WTC11 (cell line): ENCODE measurements around the gene S100A2. TPM values are rescaled to one million over a fixed set of nuclear protein-coding genes. Genes with fewer than 3 reads are reported as not detected.
"Not testable (repeated sequence)": the region's sequence is repeated elsewhere in the genome, so short reads cannot be mapped to it uniquely, and the experiment has no call there.

ENCODE experiments used
- ATAC-seq: fragments of 200-7000 bp; cut with Tn5 transposase; 2 replicates; pipeline ENCODE4 v1.10.0; 2021; ENCODE audit warnings: mild to moderate bottlenecking, moderate library complexity
- CTCF ChIA-PET: fragments of 300-600 bp; sonication (Branson Sonifier 250); formaldehyde crosslinking; loops from one replicate; lab custom pipeline; 2021; ENCODE audit warnings: antibody characterized with exemption; lab: Charles Lee
- POLR2A ChIA-PET: fragments of 350-600 bp; sonication (Branson Sonifier 250); formaldehyde crosslinking; loops from one replicate; lab custom pipeline; 2021; ENCODE audit warnings: antibody characterized with exemption; lab: Charles Lee
- DNase-seq: peaks from one replicate; pipeline ENCODE4 v3.0.0; 2021; ENCODE audit warnings: low spot score
- H3K27ac Mint-ChIP-seq: 2 replicates; pipeline ENCODE4 v1.8.0; 2021; ENCODE audit warnings: mixed read lengths
- H3K27me3 Mint-ChIP-seq: 2 replicates; pipeline ENCODE4 v1.8.0; 2021; ENCODE audit warnings: low read depth, mild to moderate bottlenecking, moderate library complexity, mixed read lengths
- H3K36me3 Mint-ChIP-seq: 2 replicates; pipeline ENCODE4 v1.8.0; 2021; ENCODE audit warnings: mixed read lengths
- H3K4me1 Mint-ChIP-seq: 2 replicates; pipeline ENCODE4 v1.8.0; 2022; ENCODE audit warnings: mixed read lengths
- H3K4me3 Mint-ChIP-seq: 2 replicates; pipeline ENCODE4 v1.8.0; 2021; ENCODE audit warnings: mild to moderate bottlenecking, moderate library complexity, mixed read lengths
- H3K9me3 Mint-ChIP-seq: 2 replicates; pipeline ENCODE4 v1.8.0; 2021; ENCODE audit warnings: mixed read lengths
- E2F4 ChIP-seq: sonication (generic); formaldehyde crosslinking; IDR thresholded peaks from 2 replicates; pipeline ENCODE4 v1.8.1; 2022; ENCODE audit warnings: low read depth, mild to moderate bottlenecking, moderate library complexity, missing genetic modification reagents, borderline replicate concordance
- EMX1 ChIP-seq: fragments of 250-450 bp; sonication (Bioruptor Pico); IDR thresholded peaks from 2 replicates; pipeline ENCODE4 v1.8.0; 2021; ENCODE audit warnings: mild to moderate bottlenecking
- FOXK1 ChIP-seq: sonication (generic); formaldehyde crosslinking; IDR thresholded peaks from 2 replicates; pipeline ENCODE4 v1.8.0; 2022; ENCODE audit warnings: mild to moderate bottlenecking, moderate library complexity, missing genetic modification reagents
- GRHL2 ChIP-seq: fragments of 250-450 bp; sonication (Bioruptor Pico); IDR thresholded peaks from 2 replicates; pipeline ENCODE4 v1.8.0; 2022; ENCODE audit warnings: mild to moderate bottlenecking, moderate library complexity; ENCODE audit not compliant: insufficient replicate concordance, severe bottlenecking
- RELA ChIP-seq: sonication (generic); formaldehyde crosslinking; IDR thresholded peaks from 2 replicates; pipeline ENCODE4 v1.8.1; 2022; ENCODE audit warnings: missing genetic modification reagents, mild to moderate bottlenecking, borderline replicate concordance
- ZNF121 ChIP-seq: sonication (generic); formaldehyde crosslinking; IDR thresholded peaks from 2 replicates; pipeline ENCODE4 v1.8.0; 2023; ENCODE audit warnings: missing genetic modification reagents
- ZNF281 ChIP-seq: sonication (generic); formaldehyde crosslinking; IDR thresholded peaks from 2 replicates; pipeline ENCODE4 v1.8.0; 2023; ENCODE audit warnings: mild to moderate bottlenecking, missing genetic modification reagents
- ZNF671 ChIP-seq: fragments of 250-450 bp; sonication (Bioruptor Pico); IDR thresholded peaks from 2 replicates; pipeline ENCODE4 v1.8.0; 2021; ENCODE audit warnings: mild to moderate bottlenecking
- total RNA-seq: library from RNA; stranded (reverse); gene quantifications from 3 replicates; pipeline ENCODE4 v1.2.3, GENCODE V29; 2021
- TF ChIP-seq, protein P1 (sequence below): sonication (generic); formaldehyde crosslinking; IDR thresholded peaks from 2 replicates; pipeline ENCODE4 v1.8.0; 2023; ENCODE audit warnings: missing genetic modification reagents
- TF ChIP-seq, protein P2 (sequence below): fragments of 200-600 bp; IDR thresholded peaks from 2 replicates; pipeline ENCODE4 v1.8.0; 2022; ENCODE audit warnings: antibody characterized with exemption
- TF ChIP-seq, protein P3 (sequence below): sonication (generic); formaldehyde crosslinking; IDR thresholded peaks from 2 replicates; pipeline ENCODE4 v1.8.1; 2022; ENCODE audit warnings: missing genetic modification reagents, borderline replicate concordance

S100A2 gene
- total RNA-seq, 1 experiment from 2014 or later, result 0.74 TPM

GRCh38 chr1:153520818-153521476, 44.7 kb downstream of the S100A2 start:
- H3K27me3 Mint-ChIP-seq, result peaks cover 57% of the 10 kb centered on the region
- ChIA-PET CTCF (interaction anchor here (1.0 to 6.8 kb wide), 9 partner anchors 10 to 165 kb away, joined by 3 to 55 read pairs (median 7); partner anchors contain the start of gene S100A13), POLR2A (interaction anchor here (0.8 kb wide), 1 partner anchor 16 kb away, joined by 3 read pairs; no protein-coding TSS in a partner anchor)
- no peak overlapping the region for H3K27ac Mint-ChIP-seq
- no peak for DNase-seq
- no peak overlapping the region for H3K4me3 Mint-ChIP-seq
- peaks cover 28% of the 10 kb centered on the region for H3K4me1 Mint-ChIP-seq
- peaks cover 9% of the 10 kb centered on the region for H3K9me3 Mint-ChIP-seq
- ATAC-seq, result no peak; the same call in 1 of the 2 replicates
- H3K36me3 Mint-ChIP-seq, result peaks cover 7% of the 10 kb centered on the region
- no peak for TF ChIP-seq EMX1 (CRISPR knock-in tag)

GRCh38 chr1:153520137-153520691, 45.4 kb downstream of the S100A2 start:
- CTCF ChIA-PET, result interaction anchor here (1.0 to 6.8 kb wide), 10 partner anchors 9 to 165 kb away, joined by 3 to 55 read pairs (median 6); partner anchors contain the start of gene S100A13
- H3K4me1 Mint-ChIP-seq, result peaks cover 22% of the 10 kb centered on the region
- not testable (repeated sequence) for H3K27ac Mint-ChIP-seq, H3K36me3 Mint-ChIP-seq, ATAC-seq, H3K4me3 Mint-ChIP-seq, DNase-seq, H3K9me3 Mint-ChIP-seq
- peaks cover 64% of the 10 kb centered on the region for H3K27me3 Mint-ChIP-seq
- POLR2A ChIA-PET, result interaction anchor here (0.8 kb wide), 1 partner anchor 17 kb away, joined by 3 read pairs; no protein-coding TSS in a partner anchor

GRCh38 chr1:153519242-153519641, 46.4 kb downstream of the S100A2 start:
- peaks cover 74% of the 10 kb centered on the region for H3K27me3 Mint-ChIP-seq
- H3K27ac Mint-ChIP-seq, result no peak overlapping the region
- ATAC-seq (no peak), DNase-seq (no peak)
- no peak overlapping the region for H3K4me3 Mint-ChIP-seq
- POLR2A ChIA-PET, result no interaction called here
- peaks cover 9% of the 10 kb centered on the region for H3K9me3 Mint-ChIP-seq
- CTCF ChIA-PET, result interaction anchor here (1.4 to 6.8 kb wide), 7 partner anchors 13 to 164 kb away, joined by 3 to 55 read pairs (median 7); partner anchors contain the start of gene S100A13
- H3K36me3 Mint-ChIP-seq, result peaks cover 7% of the 10 kb centered on the region
- TF ChIP-seq, protein P1, sequence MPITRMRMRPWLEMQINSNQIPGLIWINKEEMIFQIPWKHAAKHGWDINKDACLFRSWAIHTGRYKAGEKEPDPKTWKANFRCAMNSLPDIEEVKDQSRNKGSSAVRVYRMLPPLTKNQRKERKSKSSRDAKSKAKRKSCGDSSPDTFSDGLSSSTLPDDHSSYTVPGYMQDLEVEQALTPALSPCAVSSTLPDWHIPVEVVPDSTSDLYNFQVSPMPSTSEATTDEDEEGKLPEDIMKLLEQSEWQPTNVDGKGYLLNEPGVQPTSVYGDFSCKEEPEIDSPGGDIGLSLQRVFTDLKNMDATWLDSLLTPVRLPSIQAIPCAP (CRISPR knock-in tag), result no peak
- TF ChIP-seq ZNF281 (no peak), ZNF121 (peak; percentile 82; the same call in 1 of the 2 replicates)
- TF ChIP-seq, protein P2, sequence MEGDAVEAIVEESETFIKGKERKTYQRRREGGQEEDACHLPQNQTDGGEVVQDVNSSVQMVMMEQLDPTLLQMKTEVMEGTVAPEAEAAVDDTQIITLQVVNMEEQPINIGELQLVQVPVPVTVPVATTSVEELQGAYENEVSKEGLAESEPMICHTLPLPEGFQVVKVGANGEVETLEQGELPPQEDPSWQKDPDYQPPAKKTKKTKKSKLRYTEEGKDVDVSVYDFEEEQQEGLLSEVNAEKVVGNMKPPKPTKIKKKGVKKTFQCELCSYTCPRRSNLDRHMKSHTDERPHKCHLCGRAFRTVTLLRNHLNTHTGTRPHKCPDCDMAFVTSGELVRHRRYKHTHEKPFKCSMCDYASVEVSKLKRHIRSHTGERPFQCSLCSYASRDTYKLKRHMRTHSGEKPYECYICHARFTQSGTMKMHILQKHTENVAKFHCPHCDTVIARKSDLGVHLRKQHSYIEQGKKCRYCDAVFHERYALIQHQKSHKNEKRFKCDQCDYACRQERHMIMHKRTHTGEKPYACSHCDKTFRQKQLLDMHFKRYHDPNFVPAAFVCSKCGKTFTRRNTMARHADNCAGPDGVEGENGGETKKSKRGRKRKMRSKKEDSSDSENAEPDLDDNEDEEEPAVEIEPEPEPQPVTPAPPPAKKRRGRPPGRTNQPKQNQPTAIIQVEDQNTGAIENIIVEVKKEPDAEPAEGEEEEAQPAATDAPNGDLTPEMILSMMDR, result no peak
- TF ChIP-seq, all 79 proteins: peak for 1
- H3K4me1 Mint-ChIP-seq, result peaks cover 22% of the 10 kb centered on the region

DNA sequence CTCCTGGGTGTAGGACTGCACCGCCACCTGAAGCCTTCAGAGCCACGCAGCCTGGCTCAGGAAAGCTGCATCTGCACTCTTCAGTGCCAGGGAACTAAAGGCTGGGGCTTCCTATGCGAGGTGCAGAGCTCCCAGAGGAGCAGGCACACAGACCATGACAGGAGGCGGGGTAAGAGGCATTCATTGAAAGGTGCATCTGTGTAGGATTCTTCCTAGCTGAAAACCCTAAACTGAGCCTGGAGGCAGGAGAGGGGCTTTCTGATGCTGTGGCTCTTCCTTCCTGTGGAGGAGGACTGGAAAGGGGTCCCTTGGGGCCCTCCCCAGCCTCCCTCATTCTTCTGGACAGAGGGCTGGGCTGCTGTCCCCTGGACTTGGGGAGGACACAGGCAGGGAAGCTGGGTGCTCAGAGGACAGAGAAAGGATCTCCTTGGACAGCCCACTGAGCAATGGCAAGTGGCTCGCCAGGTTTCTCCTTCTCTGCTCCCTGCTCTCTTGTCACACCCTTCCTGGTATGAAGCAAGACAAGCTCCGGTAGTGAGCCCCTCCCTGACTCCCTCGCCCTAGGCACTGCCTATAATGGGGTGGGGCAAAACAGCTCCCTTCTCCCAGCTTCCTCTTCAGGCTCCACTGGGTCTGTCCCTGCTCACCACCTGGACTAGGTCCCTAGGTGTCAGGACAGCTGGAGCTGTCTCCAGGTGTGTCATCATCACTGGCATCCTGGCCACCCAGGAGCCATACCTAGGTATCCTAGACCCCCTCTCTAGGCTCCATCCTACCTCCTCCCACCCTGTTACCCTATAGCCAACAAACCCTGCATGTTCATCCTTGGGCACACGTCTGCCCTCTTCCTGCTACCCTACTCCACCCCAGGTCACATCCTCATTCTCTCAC, 49.9 kb downstream of the S100A2 start:
- ATAC-seq (peak; percentile 18; the same call in 1 of the 2 replicates), DNase-seq (no peak)
- POLR2A ChIA-PET, result no interaction called here
- Mint-ChIP-seq H3K36me3 (no peaks in the 10 kb centered on the region), H3K4me3 (no peak overlapping the region), H3K27ac (no peak overlapping the region), H3K4me1 (peaks cover 20% of the 10 kb centered on the region), H3K27me3 (peaks cover 81% of the 10 kb centered on the region), H3K9me3 (no peaks in the 10 kb centered on the region)
- CTCF ChIA-PET, result interaction anchor here (0.5 to 6.8 kb wide), 11 partner anchors 17 to 167 kb away, joined by 3 to 55 read pairs (median 4); partner anchors contain the start of genes PGLYRP4 and S100A13
- TF ChIP-seq FOXK1 (CRISPR knock-in tag), result no peak
- no peak for TF ChIP-seq RELA
- TF ChIP-seq E2F4 (CRISPR knock-in tag), result no peak
- no peak for TF ChIP-seq GRHL2
- TF ChIP-seq, protein P3, sequence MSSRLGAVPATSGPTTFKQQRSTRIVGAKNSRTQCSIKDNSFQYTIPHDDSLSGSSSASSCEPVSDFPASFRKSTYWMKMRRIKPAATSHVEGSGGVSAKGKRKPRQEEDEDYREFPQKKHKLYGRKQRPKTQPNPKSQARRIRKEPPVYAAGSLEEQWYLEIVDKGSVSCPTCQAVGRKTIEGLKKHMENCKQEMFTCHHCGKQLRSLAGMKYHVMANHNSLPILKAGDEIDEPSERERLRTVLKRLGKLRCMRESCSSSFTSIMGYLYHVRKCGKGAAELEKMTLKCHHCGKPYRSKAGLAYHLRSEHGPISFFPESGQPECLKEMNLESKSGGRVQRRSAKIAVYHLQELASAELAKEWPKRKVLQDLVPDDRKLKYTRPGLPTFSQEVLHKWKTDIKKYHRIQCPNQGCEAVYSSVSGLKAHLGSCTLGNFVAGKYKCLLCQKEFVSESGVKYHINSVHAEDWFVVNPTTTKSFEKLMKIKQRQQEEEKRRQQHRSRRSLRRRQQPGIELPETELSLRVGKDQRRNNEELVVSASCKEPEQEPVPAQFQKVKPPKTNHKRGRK (CRISPR knock-in tag), result no peak
- TF ChIP-seq ZNF671 (CRISPR knock-in tag), result no peak
